HEK293 (cell line): ENCODE data around the gene NRSN2.

ENCODE experiments used
- GLIS2 ChIP-seq: fragments of 450-650 bp; formaldehyde crosslinking; IDR thresholded peaks from 2 replicates; pipeline ENCODE4 v1.5.1; 2016; ENCODE audit warnings: missing biosample characterization, missing genetic modification characterization
- IKZF3 ChIP-seq: fragments of 450-650 bp; IDR thresholded peaks from 2 replicates; pipeline ENCODE4 v1.5.0; 2018; ENCODE audit warnings: missing biosample characterization, mild to moderate bottlenecking, missing genetic modification characterization, moderate library complexity
- KLF1 ChIP-seq: fragments of 450-650 bp; formaldehyde crosslinking; IDR thresholded peaks from 2 replicates; pipeline ENCODE4 v1.5.1; 2016; ENCODE audit warnings: missing biosample characterization, missing genetic modification characterization
- KLF10 ChIP-seq: fragments of 450-650 bp; IDR thresholded peaks from 2 replicates; pipeline ENCODE4 v1.5.1; 2018; ENCODE audit warnings: missing biosample characterization, mild to moderate bottlenecking, missing genetic modification characterization
- KLF8 ChIP-seq: fragments of 450-650 bp; formaldehyde crosslinking; IDR thresholded peaks from 2 replicates; pipeline ENCODE4 v1.5.1; 2016; ENCODE audit warnings: missing biosample characterization, missing genetic modification characterization
- KLF9 ChIP-seq: fragments of 450-650 bp; formaldehyde crosslinking; IDR thresholded peaks from 2 replicates; pipeline ENCODE4 v1.5.1; 2016; ENCODE audit warnings: missing biosample characterization, missing genetic modification characterization, low read depth
- MYNN ChIP-seq: fragments of 450-650 bp; formaldehyde crosslinking; IDR thresholded peaks from 2 replicates; pipeline ENCODE4 v1.5.1; 2016; ENCODE audit warnings: missing biosample characterization, missing genetic modification characterization, borderline replicate concordance
- PATZ1 ChIP-seq: fragments of 450-650 bp; formaldehyde crosslinking; IDR thresholded peaks from 2 replicates; pipeline ENCODE4 v1.5.1; 2016; ENCODE audit warnings: missing biosample characterization, missing genetic modification characterization
- PBX3 ChIP-seq: sonication (generic); formaldehyde crosslinking; IDR thresholded peaks from 2 replicates; pipeline ENCODE4 v1.8.1; 2022; ENCODE audit warnings: mild to moderate bottlenecking, moderate library complexity, missing genetic modification reagents
- PRDM6 ChIP-seq: fragments of 450-650 bp; formaldehyde crosslinking; IDR thresholded peaks from 2 replicates; pipeline ENCODE4 v1.5.1; 2017; ENCODE audit warnings: missing biosample characterization, missing genetic modification characterization
- SETDB1 ChIP-seq: IDR thresholded peaks from one replicate; pipeline ENCODE4 v1.6.1; 2017; ENCODE audit warnings: mild to moderate bottlenecking, low read length, moderate library complexity, mixed read lengths; ENCODE audit not compliant: insufficient read length
- SP3 ChIP-seq: fragments of 450-650 bp; formaldehyde crosslinking; IDR thresholded peaks from 2 replicates; pipeline ENCODE4 v1.5.1; 2016; ENCODE audit warnings: missing biosample characterization, missing genetic modification characterization
- SP7 ChIP-seq: fragments of 450-650 bp; formaldehyde crosslinking; IDR thresholded peaks from 2 replicates; pipeline ENCODE4 v1.5.1; 2016; ENCODE audit warnings: missing biosample characterization, missing genetic modification characterization
- WT1 ChIP-seq: fragments of 450-650 bp; formaldehyde crosslinking; IDR thresholded peaks from 2 replicates; pipeline ENCODE4 v1.5.1; 2016; ENCODE audit warnings: missing biosample characterization, missing genetic modification characterization
- ZBTB20 ChIP-seq: fragments of 450-650 bp; formaldehyde crosslinking; IDR thresholded peaks from 2 replicates; pipeline ENCODE4 v1.5.1; 2016; ENCODE audit warnings: missing biosample characterization, missing genetic modification characterization
- ZEB2 ChIP-seq: fragments of 450-650 bp; formaldehyde crosslinking; IDR thresholded peaks from 2 replicates; pipeline ENCODE4 v1.5.1; 2016; ENCODE audit warnings: missing biosample characterization, missing genetic modification characterization
- ZIC2 ChIP-seq: fragments of 450-650 bp; formaldehyde crosslinking; IDR thresholded peaks from 2 replicates; pipeline ENCODE4 v1.5.1; 2016; ENCODE audit warnings: missing biosample characterization, missing genetic modification characterization
- ZNF112 ChIP-seq: fragments of 450-650 bp; formaldehyde crosslinking; IDR thresholded peaks from 2 replicates; pipeline ENCODE4 v1.5.0; 2017; ENCODE audit warnings: missing biosample characterization, missing genetic modification characterization
- ZNF266 ChIP-seq: fragments of 450-650 bp; formaldehyde crosslinking; IDR thresholded peaks from 2 replicates; pipeline ENCODE4 v1.5.1; 2016; ENCODE audit warnings: missing biosample characterization, missing genetic modification characterization, low read depth
- ZNF335 ChIP-seq: fragments of 450-650 bp; formaldehyde crosslinking; conservative IDR thresholded peaks from 2 replicates; pipeline ENCODE4 v1.5.1; 2016; ENCODE audit warnings: missing biosample characterization, missing genetic modification characterization
- ZNF341 ChIP-seq: fragments of 450-650 bp; formaldehyde crosslinking; IDR thresholded peaks from 2 replicates; pipeline ENCODE4; 2016; ENCODE audit warnings: low read depth, missing biosample characterization, missing genetic modification characterization
- ZNF362 ChIP-seq: fragments of 450-650 bp; formaldehyde crosslinking; IDR thresholded peaks from 2 replicates; pipeline ENCODE4 v1.5.1; 2016; ENCODE audit warnings: missing biosample characterization, missing genetic modification characterization
- ZNF366 ChIP-seq: fragments of 450-650 bp; formaldehyde crosslinking; conservative IDR thresholded peaks from 2 replicates; pipeline ENCODE4 v1.5.1; 2016; ENCODE audit warnings: missing biosample characterization, missing genetic modification characterization
- ZNF394 ChIP-seq: fragments of 450-650 bp; formaldehyde crosslinking; IDR thresholded peaks from 2 replicates; pipeline ENCODE4 v1.5.1; 2016; ENCODE audit warnings: missing biosample characterization, missing genetic modification characterization, mild to moderate bottlenecking, moderate library complexity, borderline replicate concordance
- ZNF426 ChIP-seq: fragments of 450-650 bp; formaldehyde crosslinking; IDR thresholded peaks from 2 replicates; pipeline ENCODE4 v1.5.1; 2017; ENCODE audit warnings: missing biosample characterization, missing genetic modification characterization, mild to moderate bottlenecking, inconsistent platforms, moderate library complexity
- ZNF529 ChIP-seq: fragments of 450-650 bp; formaldehyde crosslinking; IDR thresholded peaks from 2 replicates; pipeline ENCODE4 v1.5.1; 2017; ENCODE audit warnings: missing genetic modification characterization, missing biosample characterization; ENCODE audit not compliant: insufficient replicate concordance
- ZNF561 ChIP-seq: fragments of 450-650 bp; IDR thresholded peaks from 2 replicates; pipeline ENCODE4 v1.5.1; 2018; ENCODE audit warnings: missing biosample characterization, missing genetic modification characterization, borderline replicate concordance
- ZNF639 ChIP-seq: fragments of 450-650 bp; formaldehyde crosslinking; IDR thresholded peaks from 2 replicates; pipeline ENCODE4 v1.5.1; 2016; ENCODE audit warnings: missing biosample characterization, missing genetic modification characterization
- ZNF707 ChIP-seq: fragments of 450-650 bp; formaldehyde crosslinking; IDR thresholded peaks from 2 replicates; pipeline ENCODE4 v1.5.1; 2016; ENCODE audit warnings: missing biosample characterization, missing genetic modification characterization
- ZNF791 ChIP-seq: fragments of 450-650 bp; formaldehyde crosslinking; IDR thresholded peaks from 2 replicates; pipeline ENCODE4 v1.5.1; 2016; ENCODE audit warnings: missing biosample characterization, missing genetic modification characterization
- TF ChIP-seq, protein P1 (sequence below): fragments of 450-650 bp; formaldehyde crosslinking; optimal IDR thresholded peaks from 2 replicates; pipeline ENCODE3; 2016; ENCODE audit warnings: missing biosample characterization, mild to moderate bottlenecking, missing genetic modification characterization

The NRSN2 gene

GRCh38 chr20:324177-325044 lies 22.5 kb upstream of the NRSN2 start (continued):
- TF ChIP-seq ZNF639 (tag by site-specific recombination) (0 out of 2 replicates have a peak, but pooled peaks have one; percentile 40), ZNF112 (no peak), ZNF394 (peak; percentile 82), ZNF341 (tag by site-specific recombination) (peak; percentile 93), KLF8 (tag by site-specific recombination) (peak; percentile 99), ZNF335 (tag by site-specific recombination) (peak; percentile 88), ZNF366 (tag by site-specific recombination) (no peak; the same call in 1 of the 2 replicates), ZNF707 (no peak), KLF10 (tag by site-specific recombination) (peak; percentile 91), ZNF529 (tag by site-specific recombination) (no peak), SP7 (tag by site-specific recombination) (peak; percentile 93), WT1 (tag by site-specific recombination) (peak; percentile 77), SP3 (tag by site-specific recombination) (peak; percentile 93), ZBTB20 (peak; percentile 94), ZNF791 (tag by site-specific recombination) (no peak), KLF9 (peak; percentile 97), PATZ1 (tag by site-specific recombination) (peak; percentile 92), PBX3 (CRISPR knock-in tag) (0 out of 2 replicates have a peak, but pooled peaks have one; percentile 21), SETDB1 (no peak), ZNF426 (tag by site-specific recombination) (no peak), ZIC2 (peak; percentile 93), ZNF561 (tag by site-specific recombination) (0 out of 2 replicates have a peak, but pooled peaks have one; percentile 82), ZNF362 (tag by site-specific recombination) (no peak), ZEB2 (tag by site-specific recombination) (peak; percentile 91), KLF1 (tag by site-specific recombination) (peak; percentile 100), MYNN (no peak), IKZF3 (tag by site-specific recombination) (peak; percentile 96), ZNF266 (tag by site-specific recombination) (no peak), GLIS2 (tag by site-specific recombination) (peak; percentile 99), PRDM6 (tag by site-specific recombination) (no peak)
- TF ChIP-seq, protein P1, sequence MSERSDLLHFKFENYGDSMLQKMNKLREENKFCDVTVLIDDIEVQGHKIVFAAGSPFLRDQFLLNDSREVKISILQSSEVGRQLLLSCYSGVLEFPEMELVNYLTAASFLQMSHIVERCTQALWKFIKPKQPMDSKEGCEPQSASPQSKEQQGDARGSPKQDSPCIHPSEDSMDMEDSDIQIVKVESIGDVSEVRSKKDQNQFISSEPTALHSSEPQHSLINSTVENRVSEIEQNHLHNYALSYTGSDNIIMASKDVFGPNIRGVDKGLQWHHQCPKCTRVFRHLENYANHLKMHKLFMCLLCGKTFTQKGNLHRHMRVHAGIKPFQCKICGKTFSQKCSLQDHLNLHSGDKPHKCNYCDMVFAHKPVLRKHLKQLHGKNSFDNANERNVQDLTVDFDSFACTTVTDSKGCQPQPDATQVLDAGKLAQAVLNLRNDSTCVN, result peak; percentile 98
